ENCODE results near the gene ADD2.

The ADD2 gene

GRCh38 chr2:70612574-70612973, 155.4 kb downstream of the ADD2 start:
- no peak overlapping the region for H3K4me3 ChIP-seq (ENCODE audit: low read length)
- TF ChIP-seq CTCF (conservative IDR thresholded peaks at IDR 0.05; ENCODE audit: low read length) = no peak
- no peak for DNase-seq (ENCODE audit: low read depth)

GRCh38 chr2:70608373-70608772, 159.6 kb downstream of the ADD2 start:
- H3K4me3 ChIP-seq (ENCODE audit: low read length) = no peak overlapping the region
- no peak for TF ChIP-seq CTCF (conservative IDR thresholded peaks at IDR 0.05; ENCODE audit: low read length)
- no peak for DNase-seq (ENCODE audit: low read depth)

GRCh38 chr2:70607121-70607561, 160.9 kb downstream of the ADD2 start:
- no peak overlapping the region for H3K4me3 ChIP-seq (ENCODE audit: low read length)
- TF ChIP-seq CTCF (conservative IDR thresholded peaks at IDR 0.05; ENCODE audit: low read length) = no peak
- DNase-seq (ENCODE audit: low read depth) = peak; percentile 43

Measured in AG10803 (cell line).